Stimulated activated CD4-positive, alpha-beta T cell treated with anti-CD3 and anti-CD28 coated beads, Interleukin-12 subunit alpha, Interleukin-12 subunit beta, amount 100 ng/mL, for 48 hours (primary cell): Measurements from ENCODE around the gene FANCL.
"Not testable (repeated sequence)": the region's sequence is repeated elsewhere in the genome, so short reads cannot be mapped to it uniquely, and the experiment has no call there.

Experiments used
- DNase-seq, 3 donors: peaks; one replicate each; pipeline ENCODE4 v3.0.0-alpha.2; 2020; ENCODE audit warnings: low read depth in 2 of 3, low spot score in 1 of 3

The FANCL gene

DNA sequence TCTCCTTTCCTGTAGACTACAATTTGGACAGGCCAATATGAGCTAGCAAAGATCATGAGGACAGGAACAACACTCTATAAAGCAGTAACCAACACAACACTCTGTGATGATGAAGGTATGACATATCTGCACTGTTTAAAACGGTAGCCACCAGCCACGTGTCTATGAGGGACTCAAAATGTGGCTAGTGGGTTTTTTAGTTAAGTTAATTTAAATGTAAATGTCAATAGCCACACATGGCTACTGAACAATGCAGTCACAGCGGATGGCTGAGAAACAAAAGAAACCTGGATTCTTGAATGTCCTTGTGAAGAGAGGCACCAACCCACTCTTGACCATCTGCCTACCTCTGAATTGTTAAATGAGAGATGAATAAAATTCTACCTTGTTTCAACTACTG, 33.9 kb downstream of the FANCL start:
- DNase-seq = no peak

DNA sequence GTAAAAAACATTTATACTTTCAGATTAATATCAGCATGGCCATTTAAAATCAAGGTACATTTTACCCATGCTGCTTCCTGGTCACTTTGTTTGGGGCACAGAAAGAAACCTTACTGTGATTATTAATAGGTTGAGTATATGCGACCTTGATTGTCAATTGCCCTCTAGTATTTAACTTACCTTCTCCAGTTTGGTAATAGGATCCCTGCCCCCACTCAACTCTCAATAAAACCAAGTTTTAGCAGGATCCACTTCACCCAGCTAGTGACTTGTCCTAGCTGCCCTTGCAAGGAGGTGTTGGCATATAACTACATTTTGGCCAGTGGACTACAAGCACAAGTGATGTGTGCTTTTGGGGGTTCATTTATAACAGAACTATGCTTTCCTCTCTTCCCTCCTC, 34.3 kb downstream of the FANCL start:
- DNase-seq = no peak

GRCh38 chr2:58204195-58204959, 36.7 kb downstream of the FANCL start:
- no peak for DNase-seq

DNA sequence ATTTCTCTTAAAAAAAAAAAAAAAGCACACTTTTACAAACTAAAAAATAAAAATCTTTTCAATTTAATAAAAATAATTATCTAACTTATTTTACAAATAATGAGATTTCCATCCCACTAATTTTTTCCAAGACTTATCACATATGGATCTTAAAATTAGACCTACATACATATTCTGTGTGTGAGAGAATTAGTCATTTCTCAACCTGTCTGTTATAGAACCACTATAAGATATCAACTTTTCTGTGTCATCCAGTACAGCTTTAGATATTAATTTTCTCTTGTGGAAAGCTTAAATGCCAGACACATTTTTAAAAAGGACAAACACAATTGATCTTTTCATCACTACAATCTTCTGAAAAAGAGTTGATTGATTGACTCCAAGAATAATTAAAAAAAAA, 38.1 kb downstream of the FANCL start:
- DNase-seq = no peak

DNA sequence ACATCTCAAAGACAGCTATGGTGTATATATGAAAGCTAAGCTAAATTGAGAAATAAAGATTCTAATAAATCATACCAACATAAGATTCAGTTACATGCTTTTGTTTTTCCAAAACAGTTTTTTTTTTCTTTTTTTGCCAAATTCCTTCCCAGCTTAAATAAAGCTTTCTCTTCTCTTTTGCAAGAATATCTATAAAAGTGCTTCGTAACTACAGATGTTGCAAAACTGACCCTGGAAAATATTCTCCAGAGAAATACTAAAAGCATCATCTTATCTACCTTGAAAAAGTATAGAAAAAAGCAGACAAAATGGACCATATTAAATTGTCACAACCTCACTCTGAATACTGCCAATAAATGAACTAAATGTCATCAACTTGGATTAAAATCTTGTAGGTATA, 38.7 kb downstream of the FANCL start:
- no peak for DNase-seq

DNA sequence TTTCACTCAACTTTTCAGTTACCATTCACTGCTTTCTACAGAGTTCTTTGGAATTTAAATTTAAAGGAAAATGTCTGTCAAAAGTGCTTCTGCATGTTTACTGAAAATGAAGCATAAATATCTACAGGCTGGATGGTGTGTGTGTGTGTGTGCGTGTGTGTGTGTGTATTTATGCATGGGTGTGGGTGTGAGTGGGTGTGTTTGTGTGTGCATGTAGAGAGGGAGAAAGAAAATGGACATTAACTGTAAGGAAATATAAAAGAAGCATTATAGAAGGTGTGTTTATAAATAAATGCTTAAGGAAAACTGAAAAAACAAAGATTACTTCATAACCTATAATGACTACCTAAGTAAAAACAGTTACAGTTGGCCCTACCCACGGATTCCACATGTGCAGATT, 43.2 kb downstream of the FANCL start:
- DNase-seq = no peak

GRCh38 chr2:58195662-58196061, 45.5 kb downstream of the FANCL start:
- DNase-seq = no peak

- DNase-seq = no peak
Measured at GRCh38 chr2:58194458-58194857, 46.7 kb downstream of the FANCL start.

DNA sequence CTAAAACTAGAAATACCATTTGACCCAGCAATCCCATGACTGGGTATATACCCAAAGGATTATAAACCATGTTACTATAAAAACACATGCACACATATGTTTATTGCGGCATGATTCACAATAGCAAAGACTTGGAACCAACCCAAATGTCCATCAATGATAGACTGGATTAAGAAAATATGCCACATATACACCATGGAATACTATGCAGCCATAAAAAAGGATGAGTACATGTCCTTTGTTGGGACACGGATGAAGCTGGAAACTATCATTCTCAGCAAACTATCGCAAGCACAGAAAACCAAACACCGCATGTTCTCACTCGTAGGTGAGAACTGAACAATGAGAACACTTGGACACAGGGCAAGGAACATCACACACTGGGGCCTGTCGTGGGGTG, 54.1 kb downstream of the FANCL start:
- not testable (repeated sequence) for DNase-seq

- DNase-seq = no peak
Measured at GRCh38 chr2:58186501-58186900, 54.6 kb downstream of the FANCL start.

DNA sequence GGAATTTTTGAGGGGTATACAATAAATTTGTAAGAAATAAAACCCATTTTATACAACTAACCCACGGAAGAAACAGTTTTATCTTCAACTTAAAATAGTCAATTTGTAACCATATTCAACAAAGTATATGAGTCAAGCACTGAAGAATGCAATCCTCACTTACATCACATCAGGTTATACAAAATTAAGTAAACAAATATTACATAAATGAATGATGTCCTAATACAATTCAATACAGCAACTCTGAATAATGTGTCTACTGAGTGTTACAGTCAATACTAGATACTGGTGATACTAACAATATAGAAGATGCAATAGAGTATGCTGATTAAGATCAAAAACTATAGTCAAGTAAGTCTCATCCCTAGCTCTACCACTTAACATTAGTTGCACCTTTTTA, 58.6 kb downstream of the FANCL start:
- no peak for DNase-seq

DNA sequence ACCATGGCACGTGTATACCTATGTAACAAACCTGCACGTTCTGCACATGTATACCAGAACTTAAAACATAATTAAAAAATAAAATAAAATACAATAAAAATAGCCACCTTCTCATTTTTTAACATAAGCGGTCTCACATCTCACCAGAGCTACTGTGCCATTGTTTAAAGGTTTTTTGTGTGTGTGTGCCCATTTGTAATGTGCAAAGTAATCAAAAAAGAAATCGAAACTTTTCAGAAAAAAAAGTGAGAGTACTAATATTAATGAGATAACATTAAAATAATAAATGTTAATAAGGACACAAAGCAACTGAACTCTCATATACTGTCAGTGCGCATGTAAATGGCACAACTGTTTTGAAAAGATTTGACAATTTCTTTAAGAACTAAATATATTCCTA, 60.5 kb downstream of the FANCL start:
- no peak for DNase-seq

GRCh38 chr2:58180175-58180574, 61.0 kb downstream of the FANCL start:
- not testable (repeated sequence) for DNase-seq

GRCh38 chr2:58177187-58177586, 63.9 kb downstream of the FANCL start:
- not testable (repeated sequence) for DNase-seq

DNA sequence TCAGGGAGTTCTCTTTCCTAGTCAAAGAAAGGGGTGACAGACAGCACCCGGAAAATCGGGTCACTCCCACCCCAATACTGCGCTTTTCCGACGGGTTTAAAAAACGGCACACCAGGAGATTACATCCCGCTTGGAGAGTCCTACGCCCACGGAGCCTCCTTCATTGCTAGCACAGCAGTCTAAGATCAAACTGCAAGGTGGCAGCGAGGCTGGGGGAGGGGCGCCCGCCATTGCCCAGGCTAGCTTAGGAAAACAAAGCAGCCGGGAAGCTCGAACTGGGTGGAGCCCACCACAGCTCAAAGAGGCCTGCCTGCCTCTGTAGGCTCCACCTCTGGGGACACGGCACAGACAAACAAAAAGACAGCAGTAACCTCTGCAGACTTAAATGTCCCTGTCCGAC, 69.3 kb downstream of the FANCL start:
- DNase-seq = not testable (repeated sequence)

DNA sequence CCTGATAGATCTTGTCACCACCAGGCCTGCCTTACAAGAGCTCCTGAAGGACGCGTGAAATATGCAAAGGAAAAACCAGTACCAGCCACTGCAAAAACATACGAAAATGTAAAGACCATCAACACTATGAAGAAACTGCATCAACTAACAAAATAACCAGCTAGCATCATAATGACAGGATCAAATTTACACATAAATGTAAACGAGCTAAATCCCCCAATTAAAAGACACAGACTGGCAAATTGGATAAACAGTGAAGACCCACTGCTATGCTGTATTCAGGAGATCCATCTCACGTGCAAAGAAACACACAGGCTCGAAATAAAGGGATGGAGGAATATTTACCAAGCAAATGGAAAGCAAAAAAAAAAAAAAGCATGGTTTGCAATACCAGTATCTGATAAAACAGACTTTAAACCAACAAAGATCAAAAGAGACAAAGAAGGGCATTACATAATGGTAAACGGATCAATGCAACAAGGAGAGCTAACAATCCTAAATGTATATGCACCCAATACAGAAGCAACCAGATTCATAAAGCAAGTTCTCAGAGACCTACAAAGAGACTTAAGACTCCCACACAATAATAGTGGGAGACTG, 70.7 kb downstream of the FANCL start:
- not testable (repeated sequence) for DNase-seq

DNA sequence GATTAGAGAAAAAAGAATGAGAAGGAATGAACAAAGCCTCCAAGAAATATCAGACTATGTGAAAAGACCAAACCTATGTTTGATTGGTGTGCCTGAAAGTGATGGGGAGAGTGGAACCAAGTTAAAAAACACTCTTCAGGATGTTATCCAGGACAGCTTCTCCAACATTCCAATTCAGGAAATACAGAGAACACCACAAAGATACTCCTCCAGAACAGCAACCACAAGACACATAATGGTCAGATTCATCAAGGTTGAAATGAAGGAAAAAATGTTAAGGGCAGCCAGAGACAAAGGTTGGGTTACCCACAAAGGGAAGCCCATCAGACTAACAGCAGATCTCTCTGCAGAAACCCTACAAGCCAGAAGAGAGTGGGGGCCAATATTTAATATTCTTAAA, 71.3 kb downstream of the FANCL start:
- not testable (repeated sequence) for DNase-seq

- not testable (repeated sequence) for DNase-seq
Measured at GRCh38 chr2:58168130-58168529, 73.0 kb downstream of the FANCL start.

- no peak for DNase-seq
Measured at GRCh38 chr2:58163913-58164312, 77.2 kb downstream of the FANCL start.

- DNase-seq = no peak
Measured at GRCh38 chr2:58158481-58158880, 82.6 kb downstream of the FANCL start.

- no peak for DNase-seq
Measured at GRCh38 chr2:58157754-58158153, 83.4 kb downstream of the FANCL start.

- no peak for DNase-seq
Measured at GRCh38 chr2:58156780-58157179, 84.3 kb downstream of the FANCL start.
